ENCODE measurements around the gene SLC9C1.

GRCh38 chr3:112136046-112136445, 158.0 kb downstream of the SLC9C1 start:
- no peak for TF ChIP-seq CTCF (IDR thresholded peaks at IDR 0.05)
- no peak for TF ChIP-seq POLR2A (IDR thresholded peaks at IDR 0.05)
